Muscle of leg (tissue), 16 donors: ENCODE measurements around the gene CEP131. TPM values are rescaled to one million over a fixed set of nuclear protein-coding genes. Genes with fewer than 3 reads are reported as not detected.

Experiments used
- DNase-seq: peaks from one replicate; pipeline ENCODE4 v3.0.0; 2013
- H3K27ac ChIP-seq: one replicate; pipeline ENCODE4 v1.5.1; 2013; ENCODE audit warnings: mild to moderate bottlenecking, low read length, control low read depth
- H3K27me3 ChIP-seq: one replicate; pipeline ENCODE4 v1.6.1; 2013; ENCODE audit warnings: low read length; ENCODE audit not compliant: control insufficient read depth, insufficient read depth
- H3K36me3 ChIP-seq: one replicate; pipeline ENCODE4 v1.6.1; 2013; ENCODE audit warnings: low read length; ENCODE audit not compliant: control insufficient read depth, insufficient read depth
- H3K4me1 ChIP-seq: one replicate; pipeline ENCODE4 v1.6.1; 2013; ENCODE audit warnings: low read length; ENCODE audit not compliant: control insufficient read depth, insufficient read depth
- H3K4me3 ChIP-seq: one replicate; pipeline ENCODE4 v1.5.1; 2013; ENCODE audit warnings: low read length, control low read depth
- H3K9me3 ChIP-seq: replicated peaks from 2 replicates; pipeline ENCODE4 v1.6.1; 2013; ENCODE audit warnings: low read depth, low read length; ENCODE audit not compliant: control insufficient read depth
- WGBS: methylation state at CpG from one replicate; pipeline ENCODE4 v1.1.5; 2013; ENCODE audit warnings: missing lambda C conversion rate; ENCODE audit not compliant: insufficient coverage; 5-methylcytosine and 5-hydroxymethylcytosine counted together
- long read RNA-seq, 11 donors: transcript quantifications; one replicate each; lab custom pipeline, GENCODE V29; 2026
- polyA plus RNA-seq, 8 donors: library from polyadenylated mRNA; unstranded; fragments of 120-200 nt; gene quantifications; one replicate each; pipeline versions ENCODE4 v1.2.1 to v1.2.3, GENCODE V29; 2013; ENCODE audit warnings: inconsistent platforms in 1 of 8, low replicate concordance in 1 of 8; ENCODE audit not compliant: insufficient read length in 8 of 8, insufficient read depth in 1 of 8
- total RNA-seq: library from RNA; stranded (reverse); fragments of 120-200 nt; gene quantifications from one replicate; pipeline ENCODE4 v1.2.4, GENCODE V29; 2013

The CEP131 gene
- total RNA-seq = 8.3 TPM
- 10 to 100 TPM; 12.4 to 16.4 (median 13.6) TPM for polyA plus RNA-seq
- long read RNA-seq, donor 1 = 0 reads
- long read RNA-seq, donor 2 = 0 reads
- long read RNA-seq, donor 3 = 0 reads
- long read RNA-seq, donor 4, partial matches to known transcripts = 0 of 1 reads
- long read RNA-seq, donor 4, other reads (novel, unspliced or antisense) = 0 of 1 reads
- long read RNA-seq, donor 5, partial matches to known transcripts = 0 of 1 reads
- long read RNA-seq, donor 5, other reads (novel, unspliced or antisense) = 0 of 1 reads
- long read RNA-seq, donor 6 = 0 reads
- long read RNA-seq, donor 7 = 0 reads
- long read RNA-seq, donor 8 = 0 reads
- long read RNA-seq, donor 9 = 0 reads
- long read RNA-seq, donor 10 = 0 reads
- long read RNA-seq, donor 11 = 0 reads

- peaks cover 5% of the 10 kb centered on the region for H3K9me3 ChIP-seq
- H3K36me3 ChIP-seq = peaks cover 9% of the 10 kb centered on the region
- peaks cover 2% of the 10 kb centered on the region for H3K27me3 ChIP-seq
- H3K27ac ChIP-seq = peak within 1 kb of the TSS; percentile 29
- DNase-seq = peak; percentile 99
- under 1% methylated on average over 65 of the region's 79 CpGs for WGBS
- peaks cover 19% of the 10 kb centered on the region for H3K4me1 ChIP-seq
- H3K4me3 ChIP-seq = peak within 1 kb of the TSS; percentile 64
Observed at GRCh38 chr17:81222906-81223761, at the start of gene CEP131. Gene CEP131 (minus strand): TSS chr17:81222965. CDS start chr17:81220056, 2,909 bp downstream.

- Histone ChIP-seq H3K4me3 (no peak overlapping the region), H3K27me3 (no peaks in the 10 kb centered on the region), H3K9me3 (no peaks in the 10 kb centered on the region), H3K4me1 (no peaks in the 10 kb centered on the region), H3K27ac (no peak overlapping the region), H3K36me3 (peaks cover 66% of the 10 kb centered on the region)
- no peak for DNase-seq
- WGBS = 87% methylated on average over 10 of the region's 12 CpGs
Observed at GRCh38 chr17:81271226-81271625, 48.5 kb upstream of the CEP131 start.

- Histone ChIP-seq H3K4me1 (no peaks in the 10 kb centered on the region), H3K9me3 (no peaks in the 10 kb centered on the region), H3K4me3 (no peak overlapping the region), H3K36me3 (peaks cover 68% of the 10 kb centered on the region), H3K27me3 (no peaks in the 10 kb centered on the region), H3K27ac (no peak overlapping the region)
- DNase-seq = no peak
- 90% methylated on average over 18 of the region's 18 CpGs for WGBS
Observed at GRCh38 chr17:81270279-81270678, 47.5 kb upstream of the CEP131 start.

- no peaks in the 10 kb centered on the region for H3K4me1 ChIP-seq
- H3K9me3 ChIP-seq = no peaks in the 10 kb centered on the region
- DNase-seq = no peak
- no peak overlapping the region for H3K27ac ChIP-seq
- no peaks in the 10 kb centered on the region for H3K27me3 ChIP-seq
- H3K4me3 ChIP-seq = no peak overlapping the region
- 84% methylated on average over 6 of the region's 6 CpGs for WGBS
- H3K36me3 ChIP-seq = peaks cover 62% of the 10 kb centered on the region
Observed at GRCh38 chr17:81267390-81268067, 44.8 kb upstream of the CEP131 start.

- 95% methylated on average over 22 of the region's 22 CpGs for WGBS
- Histone ChIP-seq H3K4me3 (no peak overlapping the region), H3K27ac (no peak overlapping the region), H3K9me3 (no peaks in the 10 kb centered on the region), H3K4me1 (no peaks in the 10 kb centered on the region), H3K27me3 (no peaks in the 10 kb centered on the region), H3K36me3 (peaks cover 64% of the 10 kb centered on the region)
- no peak for DNase-seq
Observed at GRCh38 chr17:81265576-81265975, 42.8 kb upstream of the CEP131 start.

GRCh38 chr17:81264640-81265039, 41.9 kb upstream of the CEP131 start:
- 83% methylated on average over 12 of the region's 12 CpGs for WGBS

GRCh38 chr17:81263371-81264181, 40.8 kb upstream of the CEP131 start:
- peaks cover 72% of the 10 kb centered on the region for H3K36me3 ChIP-seq
- H3K4me3 ChIP-seq = no peak overlapping the region
- WGBS = 91% methylated on average over 40 of the region's 40 CpGs
- no peak for DNase-seq
- no peaks in the 10 kb centered on the region for H3K9me3 ChIP-seq
- no peaks in the 10 kb centered on the region for H3K27me3 ChIP-seq
- H3K27ac ChIP-seq = no peak overlapping the region
- no peaks in the 10 kb centered on the region for H3K4me1 ChIP-seq

More at GRCh38 chr17:81264640-81265039, 41.9 kb upstream of the CEP131 start:
- Histone ChIP-seq H3K27ac (no peak overlapping the region), H3K36me3 (peaks cover 67% of the 10 kb centered on the region), H3K9me3 (no peaks in the 10 kb centered on the region), H3K27me3 (no peaks in the 10 kb centered on the region), H3K4me3 (no peak overlapping the region), H3K4me1 (no peaks in the 10 kb centered on the region)
- DNase-seq = no peak

- Histone ChIP-seq H3K9me3 (no peaks in the 10 kb centered on the region), H3K27ac (no peak overlapping the region), H3K27me3 (no peaks in the 10 kb centered on the region), H3K4me1 (peaks cover 2% of the 10 kb centered on the region), H3K36me3 (peaks cover 80% of the 10 kb centered on the region), H3K4me3 (no peak overlapping the region)
- WGBS = 87% methylated on average over 29 of the region's 36 CpGs
- DNase-seq = no peak
Observed at GRCh38 chr17:81261582-81262336, 39.0 kb upstream of the CEP131 start.

GRCh38 chr17:81261096-81261495, 38.3 kb upstream of the CEP131 start:
- Histone ChIP-seq H3K4me1 (peaks cover 9% of the 10 kb centered on the region), H3K36me3 (peaks cover 79% of the 10 kb centered on the region), H3K27ac (no peak overlapping the region), H3K9me3 (no peaks in the 10 kb centered on the region), H3K4me3 (no peak overlapping the region), H3K27me3 (no peaks in the 10 kb centered on the region)
- no peak for DNase-seq
- 88% methylated on average over 13 of the region's 18 CpGs for WGBS
